Measurements from ENCODE around the gene POT1. TPM values are rescaled to one million over a fixed set of nuclear protein-coding genes. Genes with fewer than 3 reads are reported as not detected.
"Not testable (repeated sequence)": the region's sequence is repeated elsewhere in the genome, so short reads cannot be mapped to it uniquely, and the experiment has no call there.

POT1 gene, protein sequence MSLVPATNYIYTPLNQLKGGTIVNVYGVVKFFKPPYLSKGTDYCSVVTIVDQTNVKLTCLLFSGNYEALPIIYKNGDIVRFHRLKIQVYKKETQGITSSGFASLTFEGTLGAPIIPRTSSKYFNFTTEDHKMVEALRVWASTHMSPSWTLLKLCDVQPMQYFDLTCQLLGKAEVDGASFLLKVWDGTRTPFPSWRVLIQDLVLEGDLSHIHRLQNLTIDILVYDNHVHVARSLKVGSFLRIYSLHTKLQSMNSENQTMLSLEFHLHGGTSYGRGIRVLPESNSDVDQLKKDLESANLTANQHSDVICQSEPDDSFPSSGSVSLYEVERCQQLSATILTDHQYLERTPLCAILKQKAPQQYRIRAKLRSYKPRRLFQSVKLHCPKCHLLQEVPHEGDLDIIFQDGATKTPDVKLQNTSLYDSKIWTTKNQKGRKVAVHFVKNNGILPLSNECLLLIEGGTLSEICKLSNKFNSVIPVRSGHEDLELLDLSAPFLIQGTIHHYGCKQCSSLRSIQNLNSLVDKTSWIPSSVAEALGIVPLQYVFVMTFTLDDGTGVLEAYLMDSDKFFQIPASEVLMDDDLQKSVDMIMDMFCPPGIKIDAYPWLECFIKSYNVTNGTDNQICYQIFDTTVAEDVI
- total RNA-seq = 26.2 and 27.1 TPM in 2 replicates

DNA sequence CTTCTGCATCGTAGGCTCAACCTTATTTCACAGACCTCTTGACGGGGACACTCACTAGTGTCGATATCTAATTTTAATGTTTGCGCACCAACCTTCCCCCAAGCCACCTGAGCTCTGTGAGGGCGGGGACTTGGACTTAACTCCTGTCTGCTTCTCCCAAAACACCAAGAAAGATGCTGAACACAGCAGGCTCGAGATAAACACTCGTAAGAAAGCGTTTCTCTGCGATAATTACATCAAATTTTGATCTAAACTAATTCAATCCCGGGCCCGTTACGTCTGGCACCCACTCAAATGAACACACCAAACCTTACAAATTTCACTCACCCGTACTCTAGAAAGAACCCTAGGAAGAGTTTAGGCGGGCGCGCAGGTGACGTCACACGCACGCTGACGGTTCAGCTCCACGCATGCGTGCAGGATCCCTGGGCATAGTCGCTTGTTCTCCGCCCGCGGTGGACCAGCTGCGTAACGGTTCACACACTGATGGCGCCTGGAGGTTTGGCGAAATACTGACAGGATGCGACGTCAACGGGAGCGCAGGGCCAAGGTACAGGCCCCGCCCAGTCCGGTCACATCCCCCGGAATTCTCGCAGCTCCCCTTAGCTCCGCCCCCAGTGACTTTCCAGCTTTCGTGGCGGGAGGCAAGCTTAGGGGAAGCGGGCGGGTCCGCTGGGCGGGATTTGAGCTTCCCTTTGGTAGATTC is at the start of gene POT1:
Gene POT1 (minus strand): TSS at position 359 of the 706 bp plus-strand sequence. CDS start 32,652 bp downstream, outside the sequence.
- intact Hi-C loops (cut with micrococcal nuclease) = loop anchor here (1.0 to 10.0 kb wide), 5 partner anchors 495 to 1775 kb away; partner anchors contain the start of genes IQUB, NDUFA5 and WASL

DNA sequence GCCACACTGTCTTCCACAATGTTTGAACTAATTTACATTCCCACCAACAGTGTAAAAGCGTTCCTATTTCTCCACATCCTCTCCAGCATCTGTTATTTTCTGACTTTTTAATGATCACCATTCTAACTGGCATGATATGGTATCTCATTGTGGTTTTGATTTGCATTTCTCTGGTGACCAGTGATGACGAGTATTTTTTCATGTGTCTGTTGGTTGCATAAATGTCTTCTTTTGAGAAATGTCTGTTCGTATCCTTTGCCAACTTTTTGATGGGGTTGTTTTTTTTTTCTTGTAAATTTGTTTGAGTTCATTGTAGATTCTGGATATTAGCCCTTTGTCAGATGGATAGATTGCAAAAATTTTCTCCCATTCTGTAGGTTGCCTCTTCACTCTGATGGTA is 45.5 kb upstream of the POT1 start:
- intact Hi-C loops (cut with micrococcal nuclease) = not testable (repeated sequence)

DNA sequence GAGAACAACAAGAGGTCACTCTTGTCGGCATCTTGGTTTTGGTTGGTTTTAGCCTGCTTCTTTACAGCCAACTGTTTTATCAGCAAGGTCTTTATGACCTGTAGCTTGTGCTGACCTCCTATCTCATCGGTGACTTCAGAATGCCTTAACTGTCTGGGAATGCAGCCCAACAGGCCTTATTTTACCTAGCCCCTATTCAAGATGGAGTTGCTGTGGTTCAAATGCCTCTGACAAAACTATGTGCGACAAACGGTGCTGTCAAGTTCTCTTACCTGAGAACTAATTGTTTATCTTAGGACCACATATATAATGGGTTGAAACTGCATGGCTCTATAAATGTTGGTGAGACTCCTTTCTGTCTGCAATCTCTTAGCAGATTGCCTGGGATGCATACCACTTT is 35.9 kb upstream of the POT1 start:
- intact Hi-C loops (cut with micrococcal nuclease) = no loop called here

GRCh38 chr7:124959676-124960075 is 30.1 kb upstream of the POT1 start:
- intact Hi-C loops (cut with micrococcal nuclease) = no loop called here

- intact Hi-C loops (cut with micrococcal nuclease) = not testable (repeated sequence)
Observed at GRCh38 chr7:124957952-124958351, 28.3 kb upstream of the POT1 start.

GRCh38 chr7:124956160-124956559 is 26.5 kb upstream of the POT1 start:
- intact Hi-C loops (cut with micrococcal nuclease) = no loop called here

DNA sequence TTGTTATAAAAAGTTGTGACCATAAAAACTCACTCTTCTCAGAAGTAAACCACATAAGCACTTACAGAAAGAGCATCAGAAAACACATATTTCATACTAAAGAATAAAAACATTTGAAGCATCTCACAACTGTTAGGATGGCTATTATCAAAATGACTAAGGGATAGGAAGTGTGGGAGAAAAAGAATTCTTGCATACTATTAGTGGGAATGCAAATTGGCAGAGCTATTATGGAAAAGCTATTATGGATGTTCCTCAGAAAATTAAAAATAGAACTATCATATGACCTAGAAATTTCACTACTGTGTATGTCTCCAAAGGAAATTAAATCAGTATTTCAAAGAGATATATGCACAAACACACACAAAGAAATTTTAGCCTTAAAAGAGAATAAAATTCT is 25.2 kb upstream of the POT1 start:
- intact Hi-C loops (cut with micrococcal nuclease) = no loop called here

DNA sequence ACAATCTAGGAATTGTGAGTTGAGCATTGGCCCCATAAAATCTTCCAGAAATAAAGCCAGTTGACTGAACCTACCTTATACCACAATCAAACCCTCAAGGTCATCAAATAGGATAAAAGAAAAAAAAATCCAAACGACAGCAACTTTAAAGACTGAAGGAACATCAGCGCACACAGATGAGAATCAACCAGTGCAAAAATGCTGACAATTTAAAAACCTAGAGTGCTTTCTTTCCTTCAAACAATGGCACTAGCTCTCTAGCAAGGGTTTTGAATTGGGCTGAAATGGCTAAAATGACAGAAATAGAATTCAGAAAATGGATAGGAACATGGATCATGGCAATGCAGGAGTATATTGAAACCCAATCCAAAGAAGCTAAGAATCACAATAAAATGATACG is 16.1 kb upstream of the POT1 start:
- intact Hi-C loops (cut with micrococcal nuclease) = no loop called here

- intact Hi-C loops (cut with micrococcal nuclease) = no loop called here
Observed at GRCh38 chr7:124943472-124943871, 13.8 kb upstream of the POT1 start.

DNA sequence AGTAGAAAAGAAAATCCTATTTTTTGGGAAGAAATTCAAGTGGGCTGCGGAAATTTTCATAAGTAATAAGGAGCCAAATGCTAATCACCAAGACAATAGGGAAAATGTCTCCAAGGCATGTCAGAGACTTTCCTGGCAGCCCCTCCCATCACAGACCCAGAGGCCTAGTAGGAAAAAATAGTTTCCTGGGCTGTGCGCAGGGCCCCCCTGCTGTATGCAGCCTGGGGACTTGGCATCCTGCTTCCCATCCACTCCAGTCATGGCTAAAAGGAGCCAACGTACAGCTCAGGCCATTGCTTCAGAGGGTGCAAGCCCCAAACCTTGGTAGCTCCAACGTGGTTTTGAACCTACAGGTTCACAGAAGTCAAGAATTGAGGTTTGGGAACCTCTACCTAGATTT is 12.8 kb upstream of the POT1 start:
- intact Hi-C loops (cut with micrococcal nuclease) = no loop called here

- intact Hi-C loops (cut with micrococcal nuclease) = no loop called here
Observed at GRCh38 chr7:124940306-124940705, 10.7 kb upstream of the POT1 start.

- intact Hi-C loops (cut with micrococcal nuclease) = no loop called here
Observed at GRCh38 chr7:124938128-124938527, 8.5 kb upstream of the POT1 start.

- intact Hi-C loops (cut with micrococcal nuclease) = no loop called here
Observed at GRCh38 chr7:124937076-124937475, 7.5 kb upstream of the POT1 start.

GRCh38 chr7:124934841-124935240 is 5.2 kb upstream of the POT1 start:
- intact Hi-C loops (cut with micrococcal nuclease) = no loop called here

DNA sequence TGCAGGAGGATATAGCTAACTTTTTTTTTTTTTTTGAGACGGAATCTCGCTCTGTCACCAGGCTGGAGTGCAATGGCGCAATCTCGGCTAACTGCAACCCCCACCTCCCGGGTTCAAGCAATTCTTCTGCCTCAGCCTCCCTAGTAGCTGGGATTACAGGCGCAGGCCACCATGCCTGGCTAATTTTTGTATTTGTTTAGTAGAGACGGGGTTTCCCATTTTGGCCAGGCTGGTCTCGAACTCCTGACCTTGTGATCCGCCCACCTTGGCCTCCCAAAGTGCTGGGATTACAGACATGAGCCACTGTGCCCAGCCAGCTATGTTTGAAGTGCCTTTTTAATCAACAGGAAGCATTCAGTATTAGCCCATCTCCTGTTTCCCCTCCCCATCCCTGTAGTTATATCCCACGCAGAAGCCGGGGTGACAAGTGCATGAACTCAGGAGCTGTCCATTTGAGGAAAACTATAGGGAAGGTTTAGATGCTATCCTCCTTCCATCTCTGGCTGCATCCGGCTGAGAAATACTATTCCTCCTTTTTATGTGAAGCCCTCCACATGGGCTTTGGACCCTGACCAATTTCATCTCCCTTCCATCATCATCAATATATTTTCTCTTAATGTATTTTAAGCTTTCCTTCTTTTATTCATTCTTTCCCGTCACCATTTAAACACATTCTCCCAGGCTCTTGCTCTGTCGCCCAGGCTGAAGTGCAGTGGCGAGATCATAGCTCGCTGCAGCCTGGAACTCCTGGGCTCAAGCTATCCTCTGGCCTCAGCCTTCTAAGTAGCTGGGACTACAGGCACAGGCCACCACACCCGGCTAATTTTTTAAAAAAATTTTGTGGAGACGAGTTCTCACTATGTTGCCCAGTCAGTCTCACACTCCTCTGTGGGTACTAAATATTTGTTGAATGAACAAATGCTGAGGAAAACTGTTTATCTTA is 1.3 kb upstream of the POT1 start:
- intact Hi-C loops (cut with micrococcal nuclease) = no loop called here

GRCh38 chr7:124930173-124930623 is 573 bp upstream of the POT1 start:
- intact Hi-C loops (cut with micrococcal nuclease) = no loop called here

DNA sequence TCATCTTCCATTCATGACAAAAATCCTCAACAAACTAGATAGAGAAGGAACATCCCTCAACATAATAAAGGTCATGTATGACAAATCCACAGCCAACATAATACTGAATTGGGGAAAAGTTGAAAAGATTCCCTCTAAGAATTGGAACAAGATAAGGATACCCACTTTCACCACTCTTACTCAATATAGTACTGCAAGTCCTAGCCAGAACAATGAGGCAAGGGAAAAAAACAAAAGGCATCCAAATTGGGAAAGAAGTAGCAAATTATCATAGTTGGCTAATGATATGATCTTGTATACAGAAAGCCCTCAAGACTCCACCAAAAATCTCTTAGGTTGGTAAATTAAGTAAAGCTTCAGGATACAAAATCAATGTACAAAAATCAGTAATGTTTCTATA is 4.7 kb downstream of the POT1 start:
- intact Hi-C loops (cut with micrococcal nuclease) = loop anchor here (10.0 kb wide), 1 partner anchor 1780 kb away; no protein-coding TSS in a partner anchor

DNA sequence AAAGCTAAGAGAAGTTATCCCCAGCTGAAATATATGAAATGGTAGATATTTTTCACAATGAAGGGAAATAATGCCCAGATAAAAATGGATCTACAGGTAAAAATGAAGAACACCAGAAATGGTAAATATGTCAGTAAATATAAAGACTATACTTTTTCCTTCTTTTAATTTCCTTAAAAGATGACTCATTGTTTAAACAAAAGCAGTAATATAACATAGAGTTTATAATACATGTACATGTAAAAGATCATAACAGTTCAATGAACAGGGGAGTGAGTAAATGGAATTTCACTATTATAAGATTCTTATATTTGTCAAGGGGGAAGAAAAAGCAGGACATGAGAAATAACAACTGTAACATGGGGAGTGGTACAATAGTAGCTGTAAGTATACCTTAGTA is 7.4 kb downstream of the POT1 start:
- intact Hi-C loops (cut with micrococcal nuclease) = loop anchor here (10.0 kb wide), 1 partner anchor 1783 kb away; no protein-coding TSS in a partner anchor

DNA sequence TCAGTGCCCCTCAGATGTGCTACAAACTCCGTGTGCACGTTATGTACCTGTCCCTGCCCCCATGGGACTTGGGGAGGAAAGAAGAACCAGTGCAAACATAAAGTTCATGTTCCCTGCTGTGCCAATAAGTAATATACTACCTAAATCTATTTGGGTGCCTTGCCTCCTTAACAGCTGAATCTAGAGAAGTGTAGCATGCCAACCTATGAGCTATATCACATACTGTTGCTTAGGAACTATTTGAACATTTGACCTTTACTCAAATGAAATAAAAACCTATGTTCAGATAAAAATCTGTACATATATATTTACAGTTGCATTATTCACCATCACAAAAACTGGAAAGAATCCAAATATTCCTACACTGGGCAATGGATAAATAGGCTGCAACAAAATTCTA is 9.8 kb downstream of the POT1 start:
- intact Hi-C loops (cut with micrococcal nuclease) = loop anchor here (10.0 kb wide), 1 partner anchor 1785 kb away; no protein-coding TSS in a partner anchor

DNA sequence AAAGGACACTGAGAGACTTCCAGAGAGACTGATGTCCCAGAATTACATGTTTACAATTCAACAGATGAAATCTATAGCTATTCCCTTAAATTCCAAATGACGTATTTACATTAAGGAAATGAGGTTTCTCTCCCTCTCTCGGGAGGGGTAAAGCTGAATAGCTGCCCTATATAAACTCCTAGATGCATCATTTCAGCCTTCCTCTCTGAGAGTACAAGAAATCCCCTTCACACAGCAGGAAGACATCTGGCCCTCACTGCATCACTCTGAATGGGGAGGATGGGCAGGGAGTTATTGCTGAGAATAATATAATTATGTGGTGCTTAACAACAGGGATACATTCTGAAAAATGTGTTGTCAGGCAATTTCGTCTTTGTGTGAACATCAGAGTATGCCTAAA is 11.0 kb downstream of the POT1 start:
- intact Hi-C loops (cut with micrococcal nuclease) = no loop called here

- intact Hi-C loops (cut with micrococcal nuclease) = no loop called here
Observed at GRCh38 chr7:124915242-124915641, 14.4 kb downstream of the POT1 start.
